Amniotic stem cell (primary cell): ENCODE data around the gene ITPKA.

Experiments used
- DNase-seq: peaks from one replicate; lab custom pipeline; 2025; lab: John Stamatoyannopoulos, UW

Gene ITPKA

GRCh38 chr15:41490355-41490754, 3.3 kb upstream of the ITPKA start:
- peak; percentile 86 for DNase-seq

DNA sequence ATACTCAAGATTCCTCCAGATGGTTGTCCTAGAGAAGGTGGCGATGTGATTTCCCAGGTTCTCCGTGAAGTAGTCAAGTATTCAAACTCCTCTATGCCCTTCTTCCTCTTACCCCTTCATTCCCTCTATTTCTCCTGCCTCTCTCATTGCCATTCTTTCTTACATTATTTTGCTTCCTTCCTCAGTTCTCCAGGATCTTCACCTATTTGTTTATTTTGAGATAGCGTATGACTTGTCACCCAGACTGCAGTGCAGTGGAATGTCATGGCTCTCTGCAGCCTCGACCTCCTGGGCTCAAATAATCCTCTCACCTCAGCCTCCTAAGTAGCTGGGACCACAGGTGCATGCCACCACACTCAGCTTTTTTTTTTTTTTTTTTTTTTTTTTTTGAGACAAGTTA, 1.8 kb upstream of the ITPKA start:
- DNase-seq, result no peak

- no peak for DNase-seq
Observed at GRCh38 chr15:41492597-41493204, 973 bp upstream of the ITPKA start.

GRCh38 chr15:41493902-41494189, 172 bp downstream of the ITPKA start:
- no peak for DNase-seq

DNA sequence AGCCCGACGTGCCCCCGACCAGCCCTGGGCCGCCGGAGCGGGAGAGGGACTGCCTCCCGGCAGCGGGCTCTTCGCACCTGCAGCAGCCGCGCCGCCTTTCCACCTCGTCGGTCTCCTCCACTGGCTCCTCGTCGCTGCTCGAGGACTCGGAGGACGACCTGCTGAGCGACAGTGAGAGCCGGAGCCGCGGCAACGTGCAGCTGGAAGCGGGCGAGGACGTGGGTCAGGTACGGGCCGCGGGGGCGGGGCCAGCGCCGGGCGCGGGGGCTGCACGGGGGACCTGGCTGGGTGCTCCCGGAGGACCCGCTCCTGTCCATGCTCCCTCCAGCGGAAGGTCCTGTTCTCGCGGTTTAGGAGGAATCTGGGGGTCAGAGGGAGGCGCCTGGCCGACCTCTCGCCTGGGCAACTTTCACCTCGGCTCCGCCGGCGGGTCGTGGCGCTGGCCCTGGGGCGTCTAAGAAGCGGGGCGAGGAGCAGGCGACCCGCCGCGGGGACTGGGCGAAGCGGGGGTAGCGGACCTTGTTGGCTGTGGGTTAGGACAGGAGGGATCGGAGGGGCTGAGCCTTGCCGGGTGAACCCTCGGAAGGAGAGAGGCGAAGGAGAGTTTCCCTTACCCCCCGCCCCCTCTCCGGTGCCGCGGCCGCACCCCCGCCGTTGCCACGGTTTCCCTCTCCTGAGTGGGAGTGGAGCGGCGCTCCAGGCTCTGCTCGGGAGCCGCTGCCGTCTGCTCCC, 682 bp downstream of the ITPKA start:
- no peak for DNase-seq

- DNase-seq, result no peak
Observed at GRCh38 chr15:41494922-41495735, 1.5 kb downstream of the ITPKA start.

DNA sequence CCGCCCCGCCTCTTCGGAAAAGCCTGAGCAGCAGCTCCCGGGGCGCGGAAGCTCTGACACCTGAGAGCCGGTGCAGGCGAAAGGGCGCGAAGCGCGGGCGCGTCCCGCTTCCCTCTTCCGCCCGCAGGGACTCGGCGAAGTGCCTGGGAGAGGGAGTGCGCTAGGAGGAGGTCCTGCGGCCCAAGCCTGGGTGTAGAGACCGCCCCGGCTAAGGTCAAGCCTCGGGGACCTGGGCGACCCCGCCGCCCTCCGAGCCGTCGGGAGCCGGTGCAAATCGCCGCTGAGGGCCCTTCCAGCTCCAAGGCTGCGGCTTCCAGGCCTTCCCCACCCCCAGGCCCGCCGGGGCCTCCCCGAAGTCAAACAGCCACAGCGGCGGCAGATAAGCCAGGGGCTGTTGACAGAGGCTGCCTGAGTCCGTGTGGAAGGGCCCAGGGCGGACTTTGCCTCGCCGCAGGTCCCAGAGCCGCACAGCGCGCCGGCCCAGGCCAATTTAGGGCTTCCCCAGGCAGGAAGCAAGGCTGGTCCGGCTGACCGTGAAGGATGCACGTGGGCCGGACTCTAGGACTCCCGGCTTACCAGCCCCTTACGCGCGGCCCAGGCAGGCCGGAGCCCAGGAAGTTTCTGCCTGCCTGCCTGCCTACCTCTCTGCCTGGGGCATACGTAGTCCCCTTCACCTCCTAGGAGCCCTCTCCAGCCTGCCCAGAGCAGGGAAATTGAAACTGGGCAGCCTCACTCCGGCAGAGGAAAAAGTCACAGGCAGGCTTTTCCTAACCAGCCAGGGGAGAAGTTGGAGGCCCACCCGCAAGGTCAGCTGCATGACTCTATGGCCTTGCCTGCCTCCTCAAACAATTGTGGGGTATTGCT, 2.3 kb downstream of the ITPKA start:
- no peak for DNase-seq

GRCh38 chr15:41498657-41499056, 5.0 kb downstream of the ITPKA start:
- no peak for DNase-seq

DNA sequence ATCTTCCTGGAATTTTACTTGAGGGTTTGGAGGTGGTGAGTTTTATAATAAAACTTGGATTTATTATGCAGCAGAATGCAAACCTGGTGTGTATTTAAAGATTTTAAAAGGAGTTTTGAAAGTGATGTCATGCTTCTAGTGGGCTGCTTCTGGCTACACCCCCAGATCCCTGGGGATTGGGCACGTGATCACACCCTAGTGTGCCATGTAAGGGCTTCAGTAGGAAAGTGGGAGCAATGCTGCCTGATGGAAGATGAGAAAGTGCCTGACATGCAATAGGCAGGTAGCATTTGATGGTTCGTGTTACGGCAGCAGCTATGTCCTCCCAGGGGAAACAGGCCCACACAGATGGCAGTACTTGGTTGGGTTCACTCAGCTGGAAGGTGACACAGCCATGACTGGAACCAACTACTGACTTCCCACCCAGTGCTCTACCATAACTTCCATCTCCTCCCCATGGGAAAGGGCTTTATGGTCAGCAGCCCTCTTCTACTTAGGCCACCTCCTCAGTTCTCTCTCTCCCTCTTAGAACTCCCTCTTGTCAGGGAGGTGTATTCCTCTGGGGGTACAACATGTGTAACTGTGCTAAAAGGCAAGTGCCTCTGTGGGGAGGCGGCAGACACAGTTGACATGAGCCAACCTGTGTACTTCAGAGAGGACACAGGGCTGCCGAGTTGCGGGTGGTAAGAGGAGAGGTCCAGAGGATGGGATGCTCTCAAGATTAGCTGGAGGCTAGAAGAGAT, 5.6 kb downstream of the ITPKA start:
- no peak for DNase-seq

DNA sequence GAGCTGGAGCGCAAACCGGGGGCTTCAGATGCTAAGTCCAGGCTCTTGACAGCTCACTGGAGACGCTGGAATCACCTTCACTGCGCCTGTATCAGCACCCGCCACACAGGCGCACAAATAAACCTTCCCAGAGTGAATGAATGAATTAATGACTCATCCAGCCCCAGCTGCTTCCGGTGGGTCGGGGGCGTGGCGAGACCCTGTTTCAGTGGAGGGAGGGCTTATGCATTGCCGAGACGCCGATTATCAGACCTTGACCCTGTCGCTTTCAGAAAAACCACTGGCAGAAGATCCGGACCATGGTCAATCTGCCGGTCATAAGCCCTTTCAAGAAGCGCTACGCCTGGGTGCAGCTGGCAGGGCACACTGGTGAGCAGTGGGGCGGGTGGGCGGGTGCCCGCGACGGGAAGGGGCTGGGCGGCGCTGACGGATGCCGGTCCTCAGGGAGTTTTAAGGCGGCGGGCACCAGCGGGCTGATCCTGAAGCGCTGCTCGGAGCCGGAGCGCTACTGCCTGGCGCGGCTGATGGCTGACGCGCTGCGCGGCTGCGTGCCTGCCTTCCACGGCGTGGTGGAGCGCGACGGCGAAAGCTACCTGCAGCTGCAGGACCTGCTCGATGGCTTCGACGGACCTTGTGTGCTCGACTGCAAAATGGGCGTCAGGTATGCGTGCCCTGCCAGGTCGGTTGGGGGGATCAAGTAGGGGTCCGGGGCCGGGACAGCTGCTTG, 7.7 kb downstream of the ITPKA start:
- no peak for DNase-seq

DNA sequence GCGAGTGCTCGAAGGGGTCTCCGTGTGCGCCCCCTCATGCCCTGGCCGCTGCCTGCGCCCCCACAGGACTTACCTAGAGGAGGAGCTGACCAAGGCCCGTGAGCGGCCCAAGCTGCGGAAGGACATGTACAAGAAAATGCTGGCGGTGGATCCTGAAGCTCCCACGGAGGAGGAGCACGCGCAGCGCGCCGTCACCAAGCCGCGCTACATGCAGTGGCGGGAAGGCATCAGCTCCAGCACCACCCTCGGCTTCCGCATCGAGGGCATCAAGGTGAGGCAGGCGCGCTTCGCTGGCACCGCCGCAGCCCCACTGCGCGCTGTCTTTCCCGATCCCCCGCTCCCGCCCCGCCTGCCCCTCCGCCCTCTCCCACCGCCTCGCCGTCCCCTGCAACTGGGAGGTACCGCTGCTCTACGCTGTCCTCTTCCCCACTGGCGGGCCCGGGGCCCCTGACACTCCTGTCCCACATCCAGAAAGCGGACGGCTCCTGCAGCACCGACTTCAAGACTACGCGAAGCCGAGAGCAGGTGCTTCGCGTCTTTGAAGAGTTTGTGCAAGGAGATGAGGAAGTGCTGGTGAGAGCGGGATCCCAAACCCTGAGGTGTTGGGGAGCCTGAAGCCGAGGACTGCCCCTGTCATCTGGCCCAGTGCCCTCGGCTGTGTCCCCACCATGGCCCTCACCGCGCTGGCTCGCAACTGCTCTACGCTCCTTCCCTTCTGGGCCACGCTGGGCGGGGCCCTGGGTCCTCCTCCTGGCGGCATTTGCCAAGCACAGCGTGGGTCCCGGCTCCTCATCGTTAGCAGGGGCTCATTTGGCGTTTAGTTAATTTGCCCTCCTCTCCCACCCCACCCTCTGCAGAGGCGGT, 8.5 kb downstream of the ITPKA start:
- DNase-seq, result no peak

GRCh38 chr15:41502795-41503668, 9.4 kb downstream of the ITPKA start:
- DNase-seq, result no peak

GRCh38 chr15:41503669-41504010, 10.0 kb downstream of the ITPKA start:
- DNase-seq, result no peak

DNA sequence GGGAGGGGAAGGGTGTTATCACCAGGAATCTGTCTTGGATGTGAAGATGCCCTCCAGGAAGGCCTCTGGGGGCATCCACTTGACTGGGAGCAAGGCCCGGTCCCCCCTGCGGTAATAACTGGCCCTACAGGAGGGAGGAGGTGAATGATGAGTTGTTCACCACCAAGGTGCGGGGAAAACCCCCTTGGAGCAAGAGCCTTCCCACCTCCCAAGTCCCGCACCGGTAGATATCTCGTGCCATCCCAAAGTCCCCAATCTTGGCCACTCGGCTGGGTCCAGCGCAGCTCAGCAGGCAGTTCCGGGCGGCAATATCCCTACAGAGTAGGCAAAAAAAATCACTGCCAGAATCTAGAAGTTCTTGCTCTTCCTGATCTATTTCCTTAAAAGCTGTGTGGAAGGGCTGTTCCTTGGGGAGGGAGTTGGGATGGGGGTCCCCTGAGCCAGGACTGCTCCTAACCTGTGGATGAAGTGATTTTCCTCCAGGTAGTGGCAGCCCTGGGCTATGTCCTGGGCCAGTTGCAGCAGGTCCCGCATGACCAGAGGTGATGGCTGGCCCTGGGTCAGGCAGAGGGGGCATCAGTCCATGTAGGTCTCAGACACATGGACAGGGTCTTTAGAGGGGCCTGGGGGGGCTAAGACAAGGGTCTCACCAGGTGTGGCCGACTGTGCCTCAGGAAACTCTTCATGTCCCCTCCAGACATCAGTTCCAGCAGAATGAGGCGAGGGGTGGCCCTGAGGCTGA, 11.2 kb downstream of the ITPKA start:
- no peak for DNase-seq

DNA sequence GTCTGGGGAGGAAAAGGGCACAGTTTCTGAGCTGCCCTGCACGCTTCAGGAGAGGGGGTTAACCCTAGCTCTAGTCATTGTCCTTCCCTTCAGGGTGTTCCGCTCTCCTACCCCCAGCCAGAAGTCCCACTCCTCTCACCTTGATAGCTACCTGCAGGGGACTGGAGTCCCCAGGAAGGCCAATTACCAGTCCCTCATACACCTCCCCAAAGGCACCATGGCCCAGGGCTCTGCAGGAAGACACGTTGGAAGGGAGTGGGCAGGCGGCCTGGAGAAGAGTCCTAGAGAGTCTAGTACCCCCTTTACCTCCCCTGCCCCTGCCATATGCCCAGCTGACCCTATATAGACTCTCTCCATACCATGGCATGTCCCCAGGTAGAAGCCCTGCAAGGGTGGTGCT, 12.1 kb downstream of the ITPKA start:
- DNase-seq, result no peak

DNA sequence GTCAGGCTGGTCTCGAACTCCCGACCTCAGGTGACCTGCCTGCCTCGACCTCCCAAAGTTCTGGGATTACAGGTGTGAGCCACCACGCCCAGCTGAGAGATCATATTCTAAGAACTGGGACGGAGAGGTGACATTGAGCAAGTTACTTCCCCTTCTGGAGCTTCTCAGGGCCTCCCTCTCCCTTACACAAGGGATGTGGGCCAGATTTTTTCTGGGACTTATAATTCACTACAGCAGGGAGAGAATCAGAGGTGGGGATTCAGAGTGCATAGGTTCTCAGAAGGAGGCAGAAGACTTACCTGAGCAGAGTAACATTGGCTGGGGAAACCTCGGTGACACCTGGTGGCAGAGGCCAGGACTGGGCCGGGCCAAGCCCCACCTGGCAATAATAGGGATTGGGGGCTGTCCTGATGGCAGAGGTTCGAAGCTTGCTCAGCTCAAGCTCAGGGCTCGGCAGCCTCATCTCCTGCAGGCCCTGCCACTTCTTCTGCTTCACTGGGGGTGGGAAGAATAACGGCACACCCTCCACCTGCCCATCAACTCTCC, 13.2 kb downstream of the ITPKA start:
- no peak for DNase-seq

- no peak for DNase-seq
Observed at GRCh38 chr15:41507820-41508290, 14.2 kb downstream of the ITPKA start.

DNA sequence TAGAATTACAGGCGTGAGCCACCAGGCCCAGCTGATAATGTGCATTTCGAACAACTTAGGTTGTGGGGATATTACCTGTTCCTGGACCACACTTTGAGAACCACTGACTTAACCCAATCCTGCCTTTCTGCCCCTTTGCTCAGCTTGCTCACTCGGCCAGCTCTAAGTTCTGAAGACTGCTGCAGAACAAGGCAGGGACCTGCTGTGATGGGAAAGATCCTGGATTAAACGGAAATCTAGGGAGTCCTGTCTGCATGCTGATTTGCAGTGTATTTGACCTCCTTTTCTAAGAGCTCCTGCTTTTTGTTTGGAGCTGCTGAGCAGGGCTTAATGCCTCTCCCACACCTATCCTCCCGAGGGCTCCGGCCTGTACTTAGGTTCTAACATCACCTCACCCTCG, 17.1 kb downstream of the ITPKA start:
- no peak for DNase-seq
